ENCODE results near the gene CYP2R1.
A peak's percentile ranks its signal among the peaks of the same experiment; 100 is the strongest.

GRCh38 chr11:14908214-14908880 lies 16.3 kb upstream of the CYP2R1 start:
- TF ChIP-seq POLR2A (IDR thresholded peaks at IDR 0.05; ENCODE audit: borderline replicate concordance, extremely low read depth, insufficient read depth, insufficient read length) (no peak), EGR1 (IDR thresholded peaks at IDR 0.05; ENCODE audit: low read depth) (no peak), CTCF (IDR thresholded peaks at IDR 0.05 in 2 of 3, conservative IDR thresholded peaks at IDR 0.05 in 1 of 3; ENCODE audit: borderline replicate concordance in 1 of 3, insufficient read depth in 1 of 3, low read depth in 2 of 3, low read length in 2 of 3) (peak; percentile 76 to 84 (median 78)), RAD21 (IDR thresholded peaks at IDR 0.05; ENCODE audit: low read depth) (peak; percentile 85), EZH2phosphoT487 (IDR thresholded peaks at IDR 0.05; ENCODE audit: borderline replicate concordance) (no peak), FOSL1 (IDR thresholded peaks at IDR 0.05; ENCODE audit: low read depth) (no peak), REST (IDR thresholded peaks at IDR 0.05; ENCODE audit: low read depth) (no peak), YY1 (IDR thresholded peaks at IDR 0.05; ENCODE audit: extremely low read depth, insufficient replicate concordance, low read depth, low read length) (no peak), EZH2 (IDR thresholded peaks at IDR 0.05) (no peak)

Measured in HCT116 (cell line).